H9 (cell line): ENCODE data around the gene HYDIN. TPM values are rescaled to one million over a fixed set of nuclear protein-coding genes. Genes with fewer than 3 reads are reported as not detected.
"Not testable (repeated sequence)": the region's sequence is repeated elsewhere in the genome, so short reads cannot be mapped to it uniquely, and the experiment has no call there.

Source experiments
- DNase-seq: peaks from one replicate; pipeline ENCODE4 v3.0.0-alpha.2; 2017
- H2AFZ ChIP-seq: one replicate; pipeline ENCODE4 v1.6.1; 2013; ENCODE audit warnings: mild to moderate bottlenecking, low read length, control low read depth, moderate library complexity
- H2AK5ac ChIP-seq: 2 replicates; pipeline ENCODE4 v1.6.1; 2013; ENCODE audit warnings: low read length, control low read depth, mixed read lengths; ENCODE audit not compliant: insufficient read length
- H2BK120ac ChIP-seq: one replicate; pipeline ENCODE4 v1.6.1; 2013; ENCODE audit warnings: low read depth, mild to moderate bottlenecking, low read length, control low read depth, inconsistent platforms; ENCODE audit not compliant: poor library complexity, severe bottlenecking
- H2BK12ac ChIP-seq: 2 replicates; pipeline ENCODE4 v1.6.1; 2013; ENCODE audit warnings: low read length, control low read depth, mixed read lengths, low read depth; ENCODE audit not compliant: insufficient read length
- H2BK15ac ChIP-seq: 2 replicates; pipeline ENCODE4 v1.6.1; 2013; ENCODE audit warnings: low read depth, low read length, control low read depth
- H2BK20ac ChIP-seq: one replicate; pipeline ENCODE4 v1.6.1; 2013; ENCODE audit warnings: low read depth, mild to moderate bottlenecking, low read length, control low read depth, inconsistent platforms; ENCODE audit not compliant: poor library complexity, severe bottlenecking
- H2BK5ac ChIP-seq: 2 replicates; pipeline ENCODE4 v1.6.1; 2013; ENCODE audit warnings: low read length, control low read depth, mixed read lengths; ENCODE audit not compliant: insufficient read length
- H3K14ac ChIP-seq: 2 replicates; pipeline ENCODE4 v1.6.1; 2013; ENCODE audit warnings: low read length, control low read depth; ENCODE audit not compliant: insufficient read depth
- H3K18ac ChIP-seq: 2 replicates; pipeline ENCODE4 v1.6.1; 2013; ENCODE audit warnings: low read depth, mild to moderate bottlenecking, mixed read lengths, low read length, control low read depth; ENCODE audit not compliant: insufficient read length
- H3K23ac ChIP-seq: 2 replicates; pipeline ENCODE4 v1.6.1; 2013; ENCODE audit warnings: low read length, control low read depth, mixed read lengths, low read depth; ENCODE audit not compliant: insufficient read length
- H3K23me2 ChIP-seq: 2 replicates; pipeline ENCODE4 v1.6.1; 2013; ENCODE audit warnings: low read depth, mild to moderate bottlenecking, mixed read lengths, low read length, control low read depth; ENCODE audit not compliant: insufficient read length, poor library complexity, severe bottlenecking
- H3K27ac ChIP-seq: 2 replicates; pipeline ENCODE4 v1.5.1; 2013; ENCODE audit warnings: low read length, control low read depth, mixed read lengths, low read depth; ENCODE audit not compliant: insufficient read length
- H3K27me3 ChIP-seq: 2 replicates; pipeline ENCODE4 v1.6.1; 2013; ENCODE audit warnings: low read length, control low read depth, inconsistent platforms; ENCODE audit not compliant: insufficient read depth
- H3K4ac ChIP-seq: 2 replicates; pipeline ENCODE4 v1.6.1; 2013; ENCODE audit warnings: low read depth, mild to moderate bottlenecking, control low read depth, inconsistent platforms, low read length, moderate library complexity
- H3K4me1 ChIP-seq: 2 replicates; pipeline ENCODE4 v1.6.1; 2013; ENCODE audit warnings: low read length, control low read depth, inconsistent platforms; ENCODE audit not compliant: insufficient read depth
- H3K4me2 ChIP-seq: 2 replicates; pipeline ENCODE4 v1.6.1; 2013; ENCODE audit warnings: low read length, control low read depth, mixed read lengths; ENCODE audit not compliant: insufficient read length, insufficient read depth
- H3K56ac ChIP-seq: 2 replicates; pipeline ENCODE4 v1.6.1; 2013; ENCODE audit warnings: low read depth, mild to moderate bottlenecking, mixed read lengths, low read length, control low read depth; ENCODE audit not compliant: insufficient read length
- H3K79me1 ChIP-seq: 2 replicates; pipeline ENCODE4 v1.6.1; 2013; ENCODE audit warnings: low read depth, mild to moderate bottlenecking, moderate library complexity, low read length, control low read depth, inconsistent platforms; ENCODE audit not compliant: insufficient read depth, poor library complexity, severe bottlenecking
- H3K79me2 ChIP-seq: 2 replicates; pipeline ENCODE4 v1.6.1; 2013; ENCODE audit warnings: low read length, control low read depth, inconsistent platforms; ENCODE audit not compliant: insufficient read depth
- H3K9ac ChIP-seq: 2 replicates; pipeline ENCODE4 v1.6.1; 2013; ENCODE audit warnings: low read length, control low read depth, mixed read lengths; ENCODE audit not compliant: insufficient read length; ENCODE audit errors: extremely low read depth
- H3K9me3 ChIP-seq: one replicate; pipeline ENCODE4 v1.6.1; 2013; ENCODE audit warnings: low read depth, low read length, inconsistent platforms; ENCODE audit not compliant: control insufficient read depth
- H3T11ph ChIP-seq: one replicate; pipeline ENCODE4 v1.6.1; 2013; ENCODE audit warnings: mild to moderate bottlenecking, low read length, control low read depth, inconsistent platforms
- H4K20me1 ChIP-seq: one replicate; pipeline ENCODE4 v1.6.1; 2013; ENCODE audit not compliant: control insufficient read depth, insufficient read length, insufficient read depth
- H4K5ac ChIP-seq: 2 replicates; pipeline ENCODE4 v1.6.1; 2013; ENCODE audit warnings: low read depth, mild to moderate bottlenecking, mixed read lengths, low read length, control low read depth; ENCODE audit not compliant: insufficient read length
- H4K8ac ChIP-seq: replicated peaks from 2 replicates; pipeline ENCODE4 v1.6.1; 2013; ENCODE audit warnings: low read length, control low read depth, mixed read lengths, low read depth; ENCODE audit not compliant: insufficient read length
- H4K91ac ChIP-seq: 2 replicates; pipeline ENCODE4 v1.6.1; 2013; ENCODE audit warnings: low read depth, mild to moderate bottlenecking, moderate library complexity, mixed read lengths, low read length, control low read depth; ENCODE audit not compliant: insufficient read length
- H3K27ac Mint-ChIP-seq, 3 experiments: 2 replicates in 2 of 3; 3 replicates in 1 of 3; pipeline ENCODE4 v1.8.0; 2020 to 2021; ENCODE audit warnings: mixed read lengths in 3 of 3, mild to moderate bottlenecking in 1 of 3, moderate library complexity in 1 of 3
- H3K27me3 Mint-ChIP-seq: 2 replicates; pipeline ENCODE4 v1.8.0; 2021; ENCODE audit warnings: low read depth, mild to moderate bottlenecking, moderate library complexity, mixed read lengths
- H3K36me3 Mint-ChIP-seq, 3 experiments: 2 replicates in 2 of 3; 3 replicates in 1 of 3; pipeline ENCODE4 v1.8.0; 2020 to 2021; ENCODE audit warnings: low read depth in 3 of 3, mixed read lengths in 3 of 3; ENCODE audit not compliant: insufficient read depth in 1 of 3
- H3K4me1 Mint-ChIP-seq, 2 experiments: 2 replicates each; pipeline ENCODE4 v1.8.0; 2020; ENCODE audit warnings: mixed read lengths in 2 of 2
- H3K4me3 Mint-ChIP-seq, 2 experiments: 2 replicates in 1 of 2; 3 replicates in 1 of 2; pipeline ENCODE4 v1.8.0; 2020 to 2021; ENCODE audit warnings: mild to moderate bottlenecking in 2 of 2, mixed read lengths in 2 of 2, moderate library complexity in 1 of 2
- H3K9me3 Mint-ChIP-seq, 2 experiments: 2 replicates in 1 of 2; 3 replicates in 1 of 2; pipeline ENCODE4 v1.8.0; 2020; ENCODE audit warnings: mild to moderate bottlenecking in 2 of 2, mixed read lengths in 2 of 2, moderate library complexity in 1 of 2
- WGBS: extraction: QIAGEN DNeasy Blood & Tissue Kit; methylation state at CpG from one replicate; pipeline ENCODE4 v1.1.7; 2013; ENCODE audit warnings: missing lambda C conversion rate, low lambda C conversion rate, mixed read lengths; ENCODE audit not compliant: insufficient read length; ENCODE audit errors: extremely low coverage; 5-methylcytosine and 5-hydroxymethylcytosine counted together
- total RNA-seq: library from RNA; stranded (reverse); gene quantifications from 2 replicates; pipeline ENCODE4 v1.2.1, GENCODE V29; 2021

The HYDIN gene
- total RNA-seq, 1 experiment from 2014 or later = 1.7 TPM

DNA sequence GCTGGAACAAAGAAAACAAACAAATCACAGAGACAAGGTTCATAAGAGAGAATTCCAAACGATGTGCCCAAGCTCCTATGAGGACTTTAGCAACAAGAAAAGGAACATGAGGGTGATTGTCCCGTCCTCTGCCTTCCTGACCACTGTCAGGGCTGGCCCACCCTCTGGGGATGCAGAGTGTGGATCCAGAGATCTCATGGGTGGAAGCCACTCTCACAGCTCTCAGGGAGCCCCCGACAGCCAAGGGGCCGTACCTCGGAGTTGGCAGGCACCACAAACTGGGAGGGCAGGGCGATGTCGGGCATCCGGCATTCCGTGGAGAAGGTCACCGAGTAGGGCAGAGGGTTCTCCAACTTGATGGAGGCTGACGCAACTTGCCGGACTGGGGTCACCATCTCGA lies 412.4 kb downstream of the HYDIN start:
- H3K23ac ChIP-seq, H3K4me2 ChIP-seq, H3K18ac ChIP-seq, H3K4me3 Mint-ChIP-seq, H3K9me3 ChIP-seq, H2AK5ac ChIP-seq, H2AFZ ChIP-seq, H3K56ac ChIP-seq, H3K9me3 Mint-ChIP-seq, H4K8ac ChIP-seq, H4K91ac ChIP-seq, DNase-seq, H3K4me1 ChIP-seq, H2BK12ac ChIP-seq, H3K23me2 ChIP-seq, H3K79me2 ChIP-seq, H3K36me3 Mint-ChIP-seq, H2BK120ac ChIP-seq, H2BK15ac ChIP-seq, H2BK5ac ChIP-seq, H3T11ph ChIP-seq, H4K5ac ChIP-seq, H2BK20ac ChIP-seq, H3K27ac ChIP-seq, H3K27ac Mint-ChIP-seq, H3K9ac ChIP-seq, H3K4ac ChIP-seq, H3K14ac ChIP-seq, H4K20me1 ChIP-seq, H3K79me1 ChIP-seq, H3K4me1 Mint-ChIP-seq, H3K27me3 ChIP-seq: not testable (repeated sequence)
- H3K27me3 Mint-ChIP-seq = peaks cover 12% of the 10 kb centered on the region
- no CpG with 5 or more reads among the region's 13 CpGs for WGBS
